Endothelial cell of umbilical vein (primary cell): ENCODE measurements around the gene HPCAL4.

Experiments
- CTCF ChIP-seq, 2 donors: IDR thresholded peaks; 1 replicate in 1 of 2; 2 replicates in 1 of 2; pipeline ENCODE4 v1.5.1; 2011; ENCODE audit warnings: low read length in 2 of 2, mild to moderate bottlenecking in 2 of 2, moderate library complexity in 2 of 2, control low read depth in 1 of 2, inconsistent platforms in 1 of 2, low read depth in 1 of 2; ENCODE audit not compliant: insufficient read depth in 1 of 2; ENCODE audit errors: extremely low read depth in 1 of 2
- EZH2 ChIP-seq: IDR thresholded peaks from 2 replicates; pipeline ENCODE4 v1.6.1; 2012; ENCODE audit warnings: borderline replicate concordance, low read depth, mild to moderate bottlenecking, moderate library complexity, low read length, inconsistent platforms; ENCODE audit not compliant: severe bottlenecking
- JUN ChIP-seq: IDR thresholded peaks from 2 replicates; pipeline ENCODE4 v1.6.1; 2011; ENCODE audit warnings: borderline replicate concordance, low read depth; ENCODE audit not compliant: insufficient read length, insufficient read depth
- POLR2A ChIP-seq: IDR thresholded peaks from 2 replicates; pipeline ENCODE4 v1.6.1; 2012; ENCODE audit warnings: low read depth, mild to moderate bottlenecking, control low read depth, low read length
- POLR2AphosphoS5 ChIP-seq: IDR thresholded peaks from 2 replicates; pipeline ENCODE4 v1.6.1; 2012; ENCODE audit warnings: low read depth, mild to moderate bottlenecking, control low read depth, low read length, moderate library complexity; ENCODE audit not compliant: insufficient read depth
- TF ChIP-seq, protein P1 (sequence below): IDR thresholded peaks from 2 replicates; pipeline ENCODE4 v1.6.1; 2011; ENCODE audit not compliant: insufficient read depth, insufficient read length

- TF ChIP-seq CTCF (IDR thresholded peaks at IDR 0.05; ENCODE audit: extremely low read depth in 1 of 2, insufficient read depth in 1 of 2, low read depth in 1 of 2, low read length in 2 of 2) (no peak), POLR2A (no peak), POLR2AphosphoS5 (no peak), EZH2 (no peak), JUN (no peak)
- TF ChIP-seq, protein P1, sequence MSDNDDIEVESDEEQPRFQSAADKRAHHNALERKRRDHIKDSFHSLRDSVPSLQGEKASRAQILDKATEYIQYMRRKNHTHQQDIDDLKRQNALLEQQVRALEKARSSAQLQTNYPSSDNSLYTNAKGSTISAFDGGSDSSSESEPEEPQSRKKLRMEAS = no peak
Observed at GRCh38 chr1:39677645-39678044, 13.6 kb downstream of the HPCAL4 start.
